H1 (cell line): ENCODE measurements around the gene CD300A. TPM values are rescaled to one million over a fixed set of nuclear protein-coding genes. Genes with fewer than 3 reads are reported as not detected.

Experiments
- CHD7 ChIP-seq: fragments of 300-600 bp; sonication (generic); IDR thresholded peaks from 2 replicates; pipeline ENCODE4 v1.7.1; 2012; ENCODE audit warnings: low read length, moderate library complexity, mild to moderate bottlenecking, inconsistent platforms; ENCODE audit not compliant: insufficient replicate concordance
- HDAC6 ChIP-seq: IDR thresholded peaks from one replicate; pipeline ENCODE4 v1.7.1; 2012; ENCODE audit warnings: low read depth, mild to moderate bottlenecking, inconsistent platforms, low read length, moderate library complexity
- MAX ChIP-seq: IDR thresholded peaks from 2 replicates; pipeline ENCODE4 v1.6.1; 2012; ENCODE audit warnings: inconsistent platforms
- NRF1 ChIP-seq: IDR thresholded peaks from 2 replicates; pipeline ENCODE4 v1.6.1; 2011; ENCODE audit warnings: mild to moderate bottlenecking, low read depth, low read length, improper control_type of control experiment
- RNF2 ChIP-seq: fragments of 200-900, 300-1000 bp; sonication (generic); IDR thresholded peaks from 2 replicates; pipeline ENCODE4 v1.7.1; 2016; ENCODE audit warnings: borderline replicate concordance, low read depth, mild to moderate bottlenecking, antibody characterized with exemption, low read length; ENCODE audit not compliant: poor library complexity, severe bottlenecking; ENCODE audit errors: missing control alignments
- SP2 ChIP-seq: IDR thresholded peaks from 2 replicates; pipeline ENCODE4 v1.6.1; 2012; ENCODE audit warnings: mild to moderate bottlenecking, low read length, inconsistent platforms
- polyA plus RNA-seq, 7 experiments: library from polyadenylated mRNA; depleted of rRNA in 3 of 7; stranded (reverse) in 5 of 7; unstranded in 2 of 7; fragments of >200 nt in 5 of 7; fragments of 200-250 nt in 2 of 7; gene quantifications; 1 replicate in 5 of 7; 2 replicates in 1 of 7; 4 replicates in 1 of 7; pipeline versions ENCODE4 v1.2.1 to v1.2.3, GENCODE V29; 2011 to 2013; ENCODE audit warnings: missing spikeins in 2 of 7, mixed read lengths in 2 of 7
- total RNA-seq: library from RNA; stranded (reverse); fragmentation: NEBNext Ultra II Directional; extraction: Animal tissue kit (Norgen Biotek cat#: 25700); gene quantifications from 2 replicates; pipeline ENCODE4 v1.2.1, GENCODE V29; 2021
- TF ChIP-seq, protein P1 (sequence below): IDR thresholded peaks from 2 replicates; pipeline ENCODE4 v1.6.1; 2011; ENCODE audit warnings: low read depth, mild to moderate bottlenecking, low read length; ENCODE audit not compliant: insufficient read depth

Gene CD300A
- total and polyA plus RNA-seq, 2 of the 8 experiments (the other 6 are each of a cell fraction or from before 2014, with no cell fraction given): 0.52 to 1.3 TPM

DNA sequence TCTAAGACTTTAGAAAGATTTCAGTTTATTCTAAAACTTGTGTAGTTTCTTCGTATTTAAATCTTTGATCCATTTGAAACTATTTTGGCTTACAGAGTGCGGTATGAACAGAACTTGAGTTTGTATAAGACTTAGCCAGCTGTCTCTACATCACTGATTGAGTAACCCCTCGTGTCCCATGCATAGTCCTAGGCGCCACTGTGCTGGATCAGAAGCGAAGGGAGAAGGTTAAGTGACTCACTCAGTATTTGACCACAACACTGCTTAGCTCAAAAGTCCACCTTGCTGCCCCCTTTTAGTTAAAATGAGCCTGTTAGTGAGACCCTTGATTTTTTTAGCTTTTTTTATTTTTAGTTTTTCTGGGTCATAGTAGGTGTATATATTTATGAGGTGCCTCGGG is 36.4 kb downstream of the CD300A start (continued):
- TF ChIP-seq NRF1 (no peak), SP2 (no peak), CHD7 (no peak), HDAC6 (no peak), MAX (no peak), RNF2 (no peak)
- TF ChIP-seq, protein P1, sequence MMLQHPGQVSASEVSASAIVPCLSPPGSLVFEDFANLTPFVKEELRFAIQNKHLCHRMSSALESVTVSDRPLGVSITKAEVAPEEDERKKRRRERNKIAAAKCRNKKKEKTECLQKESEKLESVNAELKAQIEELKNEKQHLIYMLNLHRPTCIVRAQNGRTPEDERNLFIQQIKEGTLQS: no peak
